ENCODE measurements around the gene MSANTD1. TPM values are rescaled to one million over a fixed set of nuclear protein-coding genes. Genes with fewer than 3 reads are reported as not detected.

MSANTD1 gene
- polyA plus RNA-seq, 1 donor from 2014 or later: 12.7 TPM

DNA sequence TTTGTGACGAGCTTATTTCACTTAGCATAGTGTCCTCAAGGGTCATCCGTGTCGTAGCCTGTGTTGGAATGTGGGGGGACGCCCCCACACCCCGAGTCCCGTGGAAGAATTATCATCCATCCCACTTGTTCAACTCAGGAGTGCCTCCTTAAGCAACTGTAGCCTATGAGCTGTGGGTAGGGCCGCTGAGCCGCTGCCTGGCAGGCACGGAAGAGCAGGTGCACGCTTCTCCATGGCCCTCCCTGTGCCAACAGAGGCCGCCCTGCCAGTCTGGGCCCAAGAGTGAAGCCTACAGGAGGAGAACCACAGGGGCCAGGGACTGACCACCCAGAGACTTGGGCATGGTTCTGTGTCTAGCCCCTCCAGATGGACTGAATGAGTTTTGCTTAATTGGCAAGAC lies 41.5 kb downstream of the MSANTD1 start:
- TF ChIP-seq, protein P1, sequence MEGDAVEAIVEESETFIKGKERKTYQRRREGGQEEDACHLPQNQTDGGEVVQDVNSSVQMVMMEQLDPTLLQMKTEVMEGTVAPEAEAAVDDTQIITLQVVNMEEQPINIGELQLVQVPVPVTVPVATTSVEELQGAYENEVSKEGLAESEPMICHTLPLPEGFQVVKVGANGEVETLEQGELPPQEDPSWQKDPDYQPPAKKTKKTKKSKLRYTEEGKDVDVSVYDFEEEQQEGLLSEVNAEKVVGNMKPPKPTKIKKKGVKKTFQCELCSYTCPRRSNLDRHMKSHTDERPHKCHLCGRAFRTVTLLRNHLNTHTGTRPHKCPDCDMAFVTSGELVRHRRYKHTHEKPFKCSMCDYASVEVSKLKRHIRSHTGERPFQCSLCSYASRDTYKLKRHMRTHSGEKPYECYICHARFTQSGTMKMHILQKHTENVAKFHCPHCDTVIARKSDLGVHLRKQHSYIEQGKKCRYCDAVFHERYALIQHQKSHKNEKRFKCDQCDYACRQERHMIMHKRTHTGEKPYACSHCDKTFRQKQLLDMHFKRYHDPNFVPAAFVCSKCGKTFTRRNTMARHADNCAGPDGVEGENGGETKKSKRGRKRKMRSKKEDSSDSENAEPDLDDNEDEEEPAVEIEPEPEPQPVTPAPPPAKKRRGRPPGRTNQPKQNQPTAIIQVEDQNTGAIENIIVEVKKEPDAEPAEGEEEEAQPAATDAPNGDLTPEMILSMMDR (IDR thresholded peaks at IDR 0.05; ENCODE audit: poor library complexity, severe bottlenecking): no peak
- TF ChIP-seq EZH2 (IDR thresholded peaks at IDR 0.05; ENCODE audit: borderline replicate concordance, insufficient read depth, low read length, poor library complexity, severe bottlenecking) (no peak), SMC3 (conservative IDR thresholded peaks at IDR 0.05; ENCODE audit: poor library complexity) (no peak), POLR2AphosphoS5 (IDR thresholded peaks at IDR 0.05) (no peak), EP300 (conservative IDR thresholded peaks at IDR 0.05; ENCODE audit: poor library complexity, severe bottlenecking) (no peak), MXI1 (conservative IDR thresholded peaks at IDR 0.05; ENCODE audit: poor library complexity, severe bottlenecking) (no peak), RAD21 (conservative IDR thresholded peaks at IDR 0.05) (no peak), TAF1 (IDR thresholded peaks at IDR 0.05; ENCODE audit: low read depth) (no peak)
- TF ChIP-seq, protein P2, sequence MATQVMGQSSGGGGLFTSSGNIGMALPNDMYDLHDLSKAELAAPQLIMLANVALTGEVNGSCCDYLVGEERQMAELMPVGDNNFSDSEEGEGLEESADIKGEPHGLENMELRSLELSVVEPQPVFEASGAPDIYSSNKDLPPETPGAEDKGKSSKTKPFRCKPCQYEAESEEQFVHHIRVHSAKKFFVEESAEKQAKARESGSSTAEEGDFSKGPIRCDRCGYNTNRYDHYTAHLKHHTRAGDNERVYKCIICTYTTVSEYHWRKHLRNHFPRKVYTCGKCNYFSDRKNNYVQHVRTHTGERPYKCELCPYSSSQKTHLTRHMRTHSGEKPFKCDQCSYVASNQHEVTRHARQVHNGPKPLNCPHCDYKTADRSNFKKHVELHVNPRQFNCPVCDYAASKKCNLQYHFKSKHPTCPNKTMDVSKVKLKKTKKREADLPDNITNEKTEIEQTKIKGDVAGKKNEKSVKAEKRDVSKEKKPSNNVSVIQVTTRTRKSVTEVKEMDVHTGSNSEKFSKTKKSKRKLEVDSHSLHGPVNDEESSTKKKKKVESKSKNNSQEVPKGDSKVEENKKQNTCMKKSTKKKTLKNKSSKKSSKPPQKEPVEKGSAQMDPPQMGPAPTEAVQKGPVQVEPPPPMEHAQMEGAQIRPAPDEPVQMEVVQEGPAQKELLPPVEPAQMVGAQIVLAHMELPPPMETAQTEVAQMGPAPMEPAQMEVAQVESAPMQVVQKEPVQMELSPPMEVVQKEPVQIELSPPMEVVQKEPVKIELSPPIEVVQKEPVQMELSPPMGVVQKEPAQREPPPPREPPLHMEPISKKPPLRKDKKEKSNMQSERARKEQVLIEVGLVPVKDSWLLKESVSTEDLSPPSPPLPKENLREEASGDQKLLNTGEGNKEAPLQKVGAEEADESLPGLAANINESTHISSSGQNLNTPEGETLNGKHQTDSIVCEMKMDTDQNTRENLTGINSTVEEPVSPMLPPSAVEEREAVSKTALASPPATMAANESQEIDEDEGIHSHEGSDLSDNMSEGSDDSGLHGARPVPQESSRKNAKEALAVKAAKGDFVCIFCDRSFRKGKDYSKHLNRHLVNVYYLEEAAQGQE (IDR thresholded peaks at IDR 0.05; ENCODE audit: borderline replicate concordance): no peak
- Histone ChIP-seq H3K9ac (ENCODE audit: low read length) (no peak overlapping the region), H3K27ac (ENCODE audit: low read length) (no peak overlapping the region), H3K9me3 (ENCODE audit: low read length) (no peaks in the 10 kb centered on the region), H3K36me3 (ENCODE audit: insufficient read depth, low read length) (no peaks in the 10 kb centered on the region), H2AFZ (ENCODE audit: low read depth, low read length) (no peak overlapping the region), H3K79me2 (replicated peaks; ENCODE audit: insufficient read depth, low read length) (peaks cover 18% of the 10 kb centered on the region), H4K20me1 (ENCODE audit: insufficient read depth) (no peaks in the 10 kb centered on the region), H3K4me2 (ENCODE audit: low read length) (no peak overlapping the region), H3K9me2 (ENCODE audit: insufficient read depth, low read length) (no peaks in the 10 kb centered on the region), H3F3A (ENCODE audit: insufficient read depth, low read length, poor library complexity, severe bottlenecking) (no peaks in the 10 kb centered on the region), H3K27me3 (ENCODE audit: insufficient read depth, low read depth, low read length) (no peaks in the 10 kb centered on the region), H3K4me3 (ENCODE audit: low read length) (no peak overlapping the region)

DNA sequence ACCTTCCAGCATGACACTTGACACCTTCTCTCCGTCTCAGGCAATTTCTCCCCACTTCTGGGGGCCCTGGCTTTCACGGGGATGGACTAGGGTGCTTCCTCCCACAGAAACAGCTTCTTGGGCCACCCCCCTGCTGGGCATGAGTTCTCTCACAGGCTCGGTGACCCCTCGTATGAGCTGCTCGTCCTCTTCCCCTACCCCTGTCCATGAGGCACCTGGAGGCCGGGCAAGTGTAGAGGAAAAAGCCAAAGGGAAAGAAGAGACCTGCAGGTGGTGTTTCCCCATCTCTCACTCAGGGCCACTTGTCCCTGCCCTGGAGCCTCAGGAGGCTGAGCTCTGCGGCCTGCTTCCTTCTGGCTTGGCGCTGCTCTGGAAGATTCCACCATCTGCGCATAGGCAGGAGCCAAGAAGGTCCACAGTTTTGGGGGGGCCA lies 41.9 kb downstream of the MSANTD1 start:
- Histone ChIP-seq H3K4me2 (ENCODE audit: low read length) (no peak overlapping the region), H3K27me3 (ENCODE audit: insufficient read depth, low read depth, low read length) (no peaks in the 10 kb centered on the region), H3K36me3 (ENCODE audit: insufficient read depth, low read length) (no peaks in the 10 kb centered on the region), H3K9me3 (ENCODE audit: low read length) (no peaks in the 10 kb centered on the region), H3K27ac (ENCODE audit: low read length) (no peak overlapping the region), H4K20me1 (ENCODE audit: insufficient read depth) (no peaks in the 10 kb centered on the region), H2AFZ (ENCODE audit: low read depth, low read length) (no peak overlapping the region), H3K4me3 (ENCODE audit: low read length) (peak overlapping the region; percentile 97), H3K9ac (ENCODE audit: low read length) (no peak overlapping the region), H3K79me2 (replicated peaks; ENCODE audit: insufficient read depth, low read length) (peaks cover 18% of the 10 kb centered on the region), H3F3A (ENCODE audit: insufficient read depth, low read length, poor library complexity, severe bottlenecking) (no peaks in the 10 kb centered on the region), H3K9me2 (ENCODE audit: insufficient read depth, low read length) (no peaks in the 10 kb centered on the region)
- TF ChIP-seq POLR2AphosphoS5 (IDR thresholded peaks at IDR 0.05): no peak
- TF ChIP-seq EP300 (conservative IDR thresholded peaks at IDR 0.05; ENCODE audit: poor library complexity, severe bottlenecking): no peak
- no peak for TF ChIP-seq RAD21 (conservative IDR thresholded peaks at IDR 0.05)
- no peak for TF ChIP-seq MXI1 (conservative IDR thresholded peaks at IDR 0.05; ENCODE audit: poor library complexity, severe bottlenecking)
- TF ChIP-seq SMC3 (conservative IDR thresholded peaks at IDR 0.05; ENCODE audit: poor library complexity): no peak
- no peak for TF ChIP-seq TAF1 (IDR thresholded peaks at IDR 0.05; ENCODE audit: low read depth)
- TF ChIP-seq, protein P2 (IDR thresholded peaks at IDR 0.05; ENCODE audit: borderline replicate concordance): no peak
- TF ChIP-seq EZH2 (IDR thresholded peaks at IDR 0.05; ENCODE audit: borderline replicate concordance, insufficient read depth, low read length, poor library complexity, severe bottlenecking): no peak
- TF ChIP-seq, protein P1 (IDR thresholded peaks at IDR 0.05; ENCODE audit: poor library complexity, severe bottlenecking): no peak

Measured in neural cell (in vitro differentiated cells).